ENCODE results near the gene SHCBP1. TPM values are rescaled to one million over a fixed set of nuclear protein-coding genes. Genes with fewer than 3 reads are reported as not detected.

The SHCBP1 gene
- total and polyA plus RNA-seq, 9 of the 15 experiments (the other 6 are each of a cell fraction or from before 2014, with no cell fraction given): 6.2 to 29.6 (median 19.7) TPM

DNA sequence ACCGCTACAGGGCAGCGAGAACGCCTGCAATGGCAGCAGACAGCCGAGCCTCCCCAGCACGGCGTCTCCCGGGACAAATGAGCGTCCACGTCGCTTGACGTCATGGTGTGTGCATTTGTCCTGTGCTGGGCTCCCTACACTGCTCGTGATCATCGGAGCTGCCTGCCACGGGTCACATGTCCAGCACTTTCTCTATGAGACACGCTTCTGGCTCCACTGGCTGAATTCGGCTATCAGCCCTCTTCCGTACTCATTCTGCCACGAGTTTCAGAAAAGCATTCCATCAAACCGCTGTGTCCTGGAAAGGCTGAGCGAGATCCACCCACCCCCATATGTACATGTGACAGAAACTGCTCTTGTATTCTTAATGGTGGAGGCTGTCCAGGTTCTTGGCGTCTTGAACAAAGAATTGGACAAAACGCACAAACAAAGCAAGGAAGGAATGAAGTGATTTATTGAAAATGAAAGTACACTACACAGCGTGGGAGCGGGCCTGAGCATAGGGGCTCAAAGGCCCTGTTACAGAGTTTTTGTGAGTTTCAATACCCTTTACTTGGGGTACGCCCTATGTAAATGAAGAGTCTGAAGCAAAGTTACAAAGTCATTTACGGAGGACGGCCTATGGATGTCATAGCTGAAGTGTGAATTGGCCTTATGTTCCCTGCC, 28.5 kb upstream of the SHCBP1 start (continued):
- TF ChIP-seq, protein P1, sequence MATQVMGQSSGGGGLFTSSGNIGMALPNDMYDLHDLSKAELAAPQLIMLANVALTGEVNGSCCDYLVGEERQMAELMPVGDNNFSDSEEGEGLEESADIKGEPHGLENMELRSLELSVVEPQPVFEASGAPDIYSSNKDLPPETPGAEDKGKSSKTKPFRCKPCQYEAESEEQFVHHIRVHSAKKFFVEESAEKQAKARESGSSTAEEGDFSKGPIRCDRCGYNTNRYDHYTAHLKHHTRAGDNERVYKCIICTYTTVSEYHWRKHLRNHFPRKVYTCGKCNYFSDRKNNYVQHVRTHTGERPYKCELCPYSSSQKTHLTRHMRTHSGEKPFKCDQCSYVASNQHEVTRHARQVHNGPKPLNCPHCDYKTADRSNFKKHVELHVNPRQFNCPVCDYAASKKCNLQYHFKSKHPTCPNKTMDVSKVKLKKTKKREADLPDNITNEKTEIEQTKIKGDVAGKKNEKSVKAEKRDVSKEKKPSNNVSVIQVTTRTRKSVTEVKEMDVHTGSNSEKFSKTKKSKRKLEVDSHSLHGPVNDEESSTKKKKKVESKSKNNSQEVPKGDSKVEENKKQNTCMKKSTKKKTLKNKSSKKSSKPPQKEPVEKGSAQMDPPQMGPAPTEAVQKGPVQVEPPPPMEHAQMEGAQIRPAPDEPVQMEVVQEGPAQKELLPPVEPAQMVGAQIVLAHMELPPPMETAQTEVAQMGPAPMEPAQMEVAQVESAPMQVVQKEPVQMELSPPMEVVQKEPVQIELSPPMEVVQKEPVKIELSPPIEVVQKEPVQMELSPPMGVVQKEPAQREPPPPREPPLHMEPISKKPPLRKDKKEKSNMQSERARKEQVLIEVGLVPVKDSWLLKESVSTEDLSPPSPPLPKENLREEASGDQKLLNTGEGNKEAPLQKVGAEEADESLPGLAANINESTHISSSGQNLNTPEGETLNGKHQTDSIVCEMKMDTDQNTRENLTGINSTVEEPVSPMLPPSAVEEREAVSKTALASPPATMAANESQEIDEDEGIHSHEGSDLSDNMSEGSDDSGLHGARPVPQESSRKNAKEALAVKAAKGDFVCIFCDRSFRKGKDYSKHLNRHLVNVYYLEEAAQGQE (IDR thresholded peaks at IDR 0.05; ENCODE audit: borderline replicate concordance): peak; percentile 26
- TF ChIP-seq, protein P1 (CRISPR knock-in tag; IDR thresholded peaks at IDR 0.05; ENCODE audit: low read depth): no peak
- TF ChIP-seq ZNF324 (CRISPR knock-in tag; IDR thresholded peaks at IDR 0.05): no peak
- no peak for TF ChIP-seq FOXP1 (CRISPR knock-in tag; IDR thresholded peaks at IDR 0.05)

Data from K562 (cell line).